ENCODE data around the gene GRK5.
"Not testable (repeated sequence)": the region's sequence is repeated elsewhere in the genome, so short reads cannot be mapped to it uniquely, and the experiment has no call there.

Gene GRK5

GRCh38 chr10:119237722-119238436 is 30.5 kb downstream of the GRK5 start:
- Histone ChIP-seq H3K27me3 (replicated peaks) (no peaks in the 10 kb centered on the region), H3K27ac (no peak overlapping the region), H3K4me3 (ENCODE audit: low read depth, low read length) (no peak overlapping the region), H3K36me3 (replicated peaks) (no peaks in the 10 kb centered on the region)
- in situ Hi-C loops (cut with HindIII; ENCODE audit: low pct_ligation_motif_present, low sequenced_read_pairs): no loop called here
- TF ChIP-seq, protein P1, sequence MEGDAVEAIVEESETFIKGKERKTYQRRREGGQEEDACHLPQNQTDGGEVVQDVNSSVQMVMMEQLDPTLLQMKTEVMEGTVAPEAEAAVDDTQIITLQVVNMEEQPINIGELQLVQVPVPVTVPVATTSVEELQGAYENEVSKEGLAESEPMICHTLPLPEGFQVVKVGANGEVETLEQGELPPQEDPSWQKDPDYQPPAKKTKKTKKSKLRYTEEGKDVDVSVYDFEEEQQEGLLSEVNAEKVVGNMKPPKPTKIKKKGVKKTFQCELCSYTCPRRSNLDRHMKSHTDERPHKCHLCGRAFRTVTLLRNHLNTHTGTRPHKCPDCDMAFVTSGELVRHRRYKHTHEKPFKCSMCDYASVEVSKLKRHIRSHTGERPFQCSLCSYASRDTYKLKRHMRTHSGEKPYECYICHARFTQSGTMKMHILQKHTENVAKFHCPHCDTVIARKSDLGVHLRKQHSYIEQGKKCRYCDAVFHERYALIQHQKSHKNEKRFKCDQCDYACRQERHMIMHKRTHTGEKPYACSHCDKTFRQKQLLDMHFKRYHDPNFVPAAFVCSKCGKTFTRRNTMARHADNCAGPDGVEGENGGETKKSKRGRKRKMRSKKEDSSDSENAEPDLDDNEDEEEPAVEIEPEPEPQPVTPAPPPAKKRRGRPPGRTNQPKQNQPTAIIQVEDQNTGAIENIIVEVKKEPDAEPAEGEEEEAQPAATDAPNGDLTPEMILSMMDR (IDR thresholded peaks at IDR 0.05; ENCODE audit: low read depth, low read length, missing control alignments): no peak
- no peak for DNase-seq

- TF ChIP-seq, protein P1 (IDR thresholded peaks at IDR 0.05; ENCODE audit: low read depth, low read length, missing control alignments): no peak
- Histone ChIP-seq H3K27me3 (replicated peaks) (no peaks in the 10 kb centered on the region), H3K4me3 (ENCODE audit: low read depth, low read length) (no peak overlapping the region), H3K27ac (no peak overlapping the region), H3K36me3 (replicated peaks) (no peaks in the 10 kb centered on the region)
- in situ Hi-C loops (cut with HindIII; ENCODE audit: low pct_ligation_motif_present, low sequenced_read_pairs): no loop called here
- DNase-seq: no peak
Observed at GRCh38 chr10:119238577-119238976, 31.2 kb downstream of the GRK5 start.

DNA sequence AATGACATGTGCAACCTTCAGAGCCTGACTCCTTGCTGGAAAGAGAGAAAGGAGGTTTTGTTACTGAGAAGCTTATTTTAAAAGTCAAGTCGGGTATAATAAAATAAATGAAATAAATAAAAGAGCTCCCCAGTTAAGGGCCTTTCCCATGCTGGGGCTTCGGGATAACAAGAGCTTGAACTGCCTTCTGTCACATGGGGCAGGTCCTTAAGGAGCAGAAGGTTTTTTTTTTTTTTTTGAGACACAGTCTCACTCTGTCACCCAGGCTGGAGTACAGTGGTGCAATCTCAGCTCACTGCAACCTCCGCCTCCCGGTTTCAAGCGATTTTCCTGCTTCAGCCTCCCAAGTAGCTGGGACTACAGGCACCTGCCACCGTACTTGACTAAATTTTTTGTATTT is 31.6 kb downstream of the GRK5 start:
- in situ Hi-C loops (cut with HindIII; ENCODE audit: low pct_ligation_motif_present, low sequenced_read_pairs); H3K36me3 ChIP-seq (replicated peaks); DNase-seq; H3K27ac ChIP-seq; H3K4me3 ChIP-seq (ENCODE audit: low read depth, low read length); H3K27me3 ChIP-seq (replicated peaks): not testable (repeated sequence)

DNA sequence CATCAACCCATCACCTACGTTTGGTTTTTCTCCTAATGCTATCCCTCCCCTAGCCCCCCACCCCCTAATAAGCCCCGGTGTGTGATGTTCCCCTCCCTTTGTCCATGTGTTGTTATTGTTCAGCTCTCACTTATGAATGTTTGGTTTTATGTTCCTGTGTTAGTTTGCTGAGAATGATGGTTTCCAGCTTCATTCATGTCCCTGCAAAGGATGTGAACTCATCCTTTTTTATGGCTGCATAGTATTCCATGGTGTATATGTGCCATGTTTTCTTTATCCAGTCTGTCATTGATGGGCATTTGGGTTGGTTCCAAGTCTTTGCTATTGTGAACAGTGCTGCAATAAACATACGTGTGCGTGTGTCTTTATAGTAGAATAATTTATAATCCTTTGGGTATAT is 32.3 kb downstream of the GRK5 start:
- in situ Hi-C loops (cut with HindIII; ENCODE audit: low pct_ligation_motif_present, low sequenced_read_pairs); H3K27me3 ChIP-seq (replicated peaks); DNase-seq; H3K27ac ChIP-seq; H3K36me3 ChIP-seq (replicated peaks); H3K4me3 ChIP-seq (ENCODE audit: low read depth, low read length): not testable (repeated sequence)

DNA sequence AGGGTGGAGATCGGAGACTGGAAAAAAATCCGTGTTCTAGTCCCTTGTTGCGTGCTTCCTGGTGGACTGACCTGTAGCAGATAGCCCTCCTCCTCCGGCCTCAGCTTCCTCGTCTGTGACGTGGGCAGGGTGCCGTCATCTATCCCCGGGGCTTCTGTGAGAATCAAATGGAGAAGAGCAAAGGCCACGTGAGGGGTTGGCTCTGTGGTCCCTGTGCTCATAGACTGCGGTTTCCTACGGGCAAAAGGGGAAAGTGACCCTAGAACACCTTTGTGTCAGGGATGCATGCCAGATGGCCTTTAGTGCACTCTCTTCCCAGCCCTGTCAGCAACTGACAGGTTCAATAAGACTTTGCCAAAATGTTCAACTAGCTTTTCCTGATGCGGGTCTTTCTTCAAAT is 33.7 kb downstream of the GRK5 start:
- Histone ChIP-seq H3K36me3 (replicated peaks) (no peaks in the 10 kb centered on the region), H3K27ac (no peak overlapping the region), H3K27me3 (replicated peaks) (no peaks in the 10 kb centered on the region), H3K4me3 (ENCODE audit: low read depth, low read length) (no peak overlapping the region)
- TF ChIP-seq, protein P1 (IDR thresholded peaks at IDR 0.05; ENCODE audit: low read depth, low read length, missing control alignments): no peak
- in situ Hi-C loops (cut with HindIII; ENCODE audit: low pct_ligation_motif_present, low sequenced_read_pairs): no loop called here
- DNase-seq: no peak

- DNase-seq: no peak
- in situ Hi-C loops (cut with HindIII; ENCODE audit: low pct_ligation_motif_present, low sequenced_read_pairs): no loop called here
- H3K36me3 ChIP-seq (replicated peaks): no peaks in the 10 kb centered on the region
Observed at GRCh38 chr10:119242186-119242585, 34.8 kb downstream of the GRK5 start.

More at GRCh38 chr10:119242186-119242585, 34.8 kb downstream of the GRK5 start:
- no peak overlapping the region for H3K4me3 ChIP-seq (ENCODE audit: low read depth, low read length)
- no peak overlapping the region for H3K27ac ChIP-seq
- H3K27me3 ChIP-seq (replicated peaks): no peaks in the 10 kb centered on the region
- TF ChIP-seq, protein P1 (IDR thresholded peaks at IDR 0.05; ENCODE audit: low read depth, low read length, missing control alignments): no peak

Data from brain microvascular endothelial cell (primary cell).